Stimulated activated CD4-positive, alpha-beta T cell treated with anti-CD3 and anti-CD28 coated beads, Interleukin-2, amount 100 ng/mL, for 48 hours (primary cell): ENCODE data around the gene CACNA1D.
"Not testable (repeated sequence)": the region's sequence is repeated elsewhere in the genome, so short reads cannot be mapped to it uniquely, and the experiment has no call there.

Source experiments
- DNase-seq, 2 donors: peaks; one replicate each; pipeline ENCODE4 v3.0.0-alpha.2; 2020

Gene CACNA1D

GRCh38 chr3:53493963-53494791 is at the start of gene CACNA1D:
Gene CACNA1D (plus strand): TSS chr3:53494611. CDS start chr3:53495167, 556 bp downstream.
- DNase-seq, result peak in 1 of 2 donors; percentile 28

GRCh38 chr3:53457068-53457467 is 37.3 kb upstream of the CACNA1D start:
- DNase-seq, result no peak

- no peak for DNase-seq
Observed at GRCh38 chr3:53460326-53460725, 34.1 kb upstream of the CACNA1D start.

- DNase-seq, result no peak
Observed at GRCh38 chr3:53464424-53464823, 30.0 kb upstream of the CACNA1D start.

GRCh38 chr3:53469758-53470157 is 24.7 kb upstream of the CACNA1D start:
- not testable (repeated sequence) for DNase-seq

- DNase-seq, result no peak
Observed at GRCh38 chr3:53473422-53473821, 21.0 kb upstream of the CACNA1D start.

GRCh38 chr3:53476372-53476771 is 18.0 kb upstream of the CACNA1D start:
- not testable (repeated sequence) for DNase-seq

GRCh38 chr3:53477689-53478088 is 16.7 kb upstream of the CACNA1D start:
- not testable (repeated sequence) for DNase-seq

- no peak for DNase-seq
Observed at GRCh38 chr3:53478166-53478830, 16.1 kb upstream of the CACNA1D start.

GRCh38 chr3:53478921-53479664 is 15.3 kb upstream of the CACNA1D start:
- DNase-seq, result no peak

GRCh38 chr3:53482227-53482626 is 12.2 kb upstream of the CACNA1D start:
- no peak for DNase-seq

GRCh38 chr3:53483821-53484220 is 10.6 kb upstream of the CACNA1D start:
- DNase-seq, result no peak

- no peak for DNase-seq
Observed at GRCh38 chr3:53484984-53485383, 9.4 kb upstream of the CACNA1D start.

- DNase-seq, result no peak
Observed at GRCh38 chr3:53485675-53486403, 8.6 kb upstream of the CACNA1D start.

GRCh38 chr3:53486961-53487654 is 7.3 kb upstream of the CACNA1D start:
- DNase-seq, result no peak

- DNase-seq, result no peak
Observed at GRCh38 chr3:53489386-53489785, 5.0 kb upstream of the CACNA1D start.

GRCh38 chr3:53489787-53490458 is 4.5 kb upstream of the CACNA1D start:
- no peak for DNase-seq

- no peak for DNase-seq
Observed at GRCh38 chr3:53490459-53490968, 3.9 kb upstream of the CACNA1D start.

GRCh38 chr3:53491276-53491675 is 3.1 kb upstream of the CACNA1D start:
- DNase-seq, result no peak

GRCh38 chr3:53493595-53493962 is 832 bp upstream of the CACNA1D start:
- DNase-seq, result no peak

GRCh38 chr3:53495146-53495519 is 722 bp downstream of the CACNA1D start:
- no peak for DNase-seq
